D721Med (cell line): ENCODE measurements around the gene VGLL4.

Experiments used
- DNase-seq: peaks from one replicate; pipeline ENCODE4 v3.0.0; 2011; ENCODE audit warnings: low spot score; ENCODE audit not compliant: insufficient read length
- FAIRE-seq: peaks from 2 replicates; lab custom pipeline; 2011; peaks lifted over from hg19 to GRCh38; lab: Jason Lieb, UNC
- CTCF ChIP-seq: IDR thresholded peaks from 2 replicates; pipeline ENCODE4 v1.5.1; 2012; ENCODE audit warnings: mild to moderate bottlenecking, control low read depth; ENCODE audit not compliant: insufficient read depth; ENCODE audit errors: missing control alignments

The VGLL4 gene

GRCh38 chr3:11612515-11613188 lies 31.1 kb downstream of the VGLL4 start:
- FAIRE-seq (no peak), DNase-seq (no peak)
- TF ChIP-seq CTCF, result no peak

GRCh38 chr3:11611341-11611799 lies 32.3 kb downstream of the VGLL4 start:
- no peak for DNase-seq
- no peak for FAIRE-seq

GRCh38 chr3:11610700-11611275 lies 32.9 kb downstream of the VGLL4 start:
- no peak for TF ChIP-seq CTCF
- FAIRE-seq (no peak), DNase-seq (no peak)

More at GRCh38 chr3:11611341-11611799, 32.3 kb downstream of the VGLL4 start:
- no peak for TF ChIP-seq CTCF

- no peak for FAIRE-seq
- DNase-seq, result no peak
- no peak for TF ChIP-seq CTCF
These were observed 33.6 kb downstream of the VGLL4 start for GRCh38 chr3:11610044-11610671.

GRCh38 chr3:11609481-11609880 lies 34.2 kb downstream of the VGLL4 start:
- FAIRE-seq, result no peak
- no peak for TF ChIP-seq CTCF
- no peak for DNase-seq

- no peak for DNase-seq
- no peak for TF ChIP-seq CTCF
- no peak for FAIRE-seq
These were observed 35.9 kb downstream of the VGLL4 start for GRCh38 chr3:11607816-11608215.
